MM.1S (cell line): ENCODE results near the gene NUDT17.

Source experiments
- DNase-seq: peaks from one replicate; pipeline ENCODE4 v3.0.0-alpha.2; 2015
- H2AFZ ChIP-seq: fragments of 300-600 bp; sonication (generic); 2 replicates; pipeline ENCODE4 v1.6.0; 2016; ENCODE audit warnings: antibody characterized with exemption, low read length
- H3F3A ChIP-seq: fragments of 300-600 bp; sonication (generic); 2 replicates; pipeline ENCODE4 v1.6.1; 2016; ENCODE audit warnings: mild to moderate bottlenecking, antibody characterized with exemption, low read length, moderate library complexity, mixed read lengths; ENCODE audit not compliant: insufficient read depth
- H3K27ac ChIP-seq: fragments of 300-600 bp; sonication (generic); 2 replicates; pipeline ENCODE4 v1.5.1; 2016; ENCODE audit warnings: mild to moderate bottlenecking, low read length
- H3K27me3 ChIP-seq: fragments of 300-600 bp; sonication (generic); replicated peaks from 2 replicates; pipeline ENCODE4 v1.6.0; 2016; ENCODE audit warnings: low read length; ENCODE audit not compliant: insufficient read depth
- H3K36me3 ChIP-seq: fragments of 300-600 bp; sonication (generic); replicated peaks from 2 replicates; pipeline ENCODE4 v1.6.1; 2016; ENCODE audit warnings: mild to moderate bottlenecking, low read length, mixed read lengths; ENCODE audit not compliant: insufficient read depth
- H3K4me1 ChIP-seq: fragments of 300-600 bp; sonication (generic); 2 replicates; pipeline ENCODE4 v1.6.1; 2016; ENCODE audit warnings: low read length, mixed read lengths
- H3K4me2 ChIP-seq: fragments of 300-600 bp; sonication (generic); 2 replicates; pipeline ENCODE4 v1.6.0; 2016; ENCODE audit warnings: low read depth, low read length
- H3K4me3 ChIP-seq: fragments of 300-600 bp; sonication (generic); 2 replicates; pipeline ENCODE4 v1.5.1; 2016; ENCODE audit warnings: low read length, mixed read lengths
- H3K79me2 ChIP-seq: fragments of 300-600 bp; sonication (generic); 2 replicates; pipeline ENCODE4 v1.6.1; 2016; ENCODE audit warnings: mixed run types, low read length, mixed read lengths
- H3K9ac ChIP-seq: fragments of 300-600 bp; sonication (generic); 2 replicates; pipeline ENCODE4 v1.6.1; 2016; ENCODE audit warnings: low read length, mixed read lengths
- H3K9me2 ChIP-seq: fragments of 300-600 bp; sonication (generic); replicated peaks from 2 replicates; pipeline ENCODE4 v1.6.1; 2016; ENCODE audit warnings: mild to moderate bottlenecking, low read length, mixed read lengths; ENCODE audit not compliant: insufficient read depth
- H3K9me3 ChIP-seq: fragments of 300-600 bp; sonication (generic); replicated peaks from 2 replicates; pipeline ENCODE4 v1.6.1; 2016; ENCODE audit warnings: mild to moderate bottlenecking, low read length, mixed read lengths; ENCODE audit not compliant: insufficient read depth
- H4K20me1 ChIP-seq: fragments of 300-600 bp; sonication (generic); 2 replicates; pipeline ENCODE4 v1.6.1; 2016; ENCODE audit warnings: mild to moderate bottlenecking, low read length, moderate library complexity, mixed read lengths; ENCODE audit not compliant: insufficient read depth
- CTCF ChIP-seq: fragments of 300-600 bp; sonication (generic); IDR thresholded peaks from 2 replicates; pipeline ENCODE4 v1.5.1; 2016; ENCODE audit warnings: antibody characterized with exemption, low read length, mixed read lengths
- EZH2 ChIP-seq: fragments of 300-600 bp; sonication (generic); optimal IDR thresholded peaks from 2 replicates; pipeline ENCODE3; 2017; ENCODE audit warnings: low read depth, mild to moderate bottlenecking, antibody characterized with exemption, low read length, mixed read lengths
- EZH2phosphoT487 ChIP-seq: fragments of 300-600 bp; sonication (generic); IDR thresholded peaks from 2 replicates; pipeline ENCODE4 v1.6.1; 2018; ENCODE audit warnings: antibody characterized with exemption, low read length

NUDT17 gene

GRCh38 chr1:145895471-145895870 is 50.0 kb downstream of the NUDT17 start:
- no peak overlapping the region for H3K9ac ChIP-seq
- no peaks in the 10 kb centered on the region for H3K79me2 ChIP-seq
- H3K27me3 ChIP-seq: no peaks in the 10 kb centered on the region
- H2AFZ ChIP-seq: no peak overlapping the region
- no peaks in the 10 kb centered on the region for H3K36me3 ChIP-seq
- no peaks in the 10 kb centered on the region for H4K20me1 ChIP-seq
- no peaks in the 10 kb centered on the region for H3K9me2 ChIP-seq
- no peak for DNase-seq
- no peak overlapping the region for H3K27ac ChIP-seq
- no peaks in the 10 kb centered on the region for H3K9me3 ChIP-seq
- H3K4me2 ChIP-seq: no peak overlapping the region
- H3K4me3 ChIP-seq: no peak overlapping the region
- no peak for TF ChIP-seq CTCF
- no peak for TF ChIP-seq EZH2phosphoT487
- no peak for TF ChIP-seq EZH2
- H3F3A ChIP-seq: no peaks in the 10 kb centered on the region
- no peaks in the 10 kb centered on the region for H3K4me1 ChIP-seq

- TF ChIP-seq CTCF: no peak
- TF ChIP-seq EZH2: no peak
- no peak for TF ChIP-seq EZH2phosphoT487
- H3F3A ChIP-seq: no peaks in the 10 kb centered on the region
- no peaks in the 10 kb centered on the region for H3K9me3 ChIP-seq
- H3K27me3 ChIP-seq: no peaks in the 10 kb centered on the region
- H3K9me2 ChIP-seq: no peaks in the 10 kb centered on the region
- no peak overlapping the region for H3K4me3 ChIP-seq
- no peaks in the 10 kb centered on the region for H3K36me3 ChIP-seq
- H3K4me2 ChIP-seq: no peak overlapping the region
- no peaks in the 10 kb centered on the region for H4K20me1 ChIP-seq
- H3K79me2 ChIP-seq: no peaks in the 10 kb centered on the region
- no peak overlapping the region for H3K27ac ChIP-seq
- DNase-seq: no peak
- no peak overlapping the region for H3K9ac ChIP-seq
- H3K4me1 ChIP-seq: no peaks in the 10 kb centered on the region
- no peak overlapping the region for H2AFZ ChIP-seq
These were observed 52.5 kb downstream of the NUDT17 start for GRCh38 chr1:145897969-145898368.
